ENCODE results near the gene DAAM2.

DNA sequence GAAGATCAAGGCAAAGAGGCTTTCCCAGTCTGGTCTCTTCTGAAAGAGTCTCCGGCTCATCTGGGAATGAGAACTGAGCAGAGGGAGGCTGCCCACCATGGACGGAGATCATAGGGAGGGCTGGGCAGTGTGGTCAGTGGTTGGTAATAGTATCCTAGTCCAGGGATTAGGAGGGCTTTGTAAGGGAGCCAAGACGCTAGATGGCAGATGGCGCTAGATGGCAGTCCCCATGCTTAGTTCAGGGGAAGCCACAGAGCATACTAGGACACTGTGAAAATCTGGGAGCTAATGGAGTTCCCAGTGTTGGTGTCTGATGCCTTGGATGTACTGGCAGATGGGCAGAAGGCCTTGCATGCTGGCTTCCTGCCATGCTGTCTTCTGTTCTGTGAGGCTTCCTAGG is 21.7 kb upstream of the DAAM2 start:
- TF ChIP-seq, protein P1, sequence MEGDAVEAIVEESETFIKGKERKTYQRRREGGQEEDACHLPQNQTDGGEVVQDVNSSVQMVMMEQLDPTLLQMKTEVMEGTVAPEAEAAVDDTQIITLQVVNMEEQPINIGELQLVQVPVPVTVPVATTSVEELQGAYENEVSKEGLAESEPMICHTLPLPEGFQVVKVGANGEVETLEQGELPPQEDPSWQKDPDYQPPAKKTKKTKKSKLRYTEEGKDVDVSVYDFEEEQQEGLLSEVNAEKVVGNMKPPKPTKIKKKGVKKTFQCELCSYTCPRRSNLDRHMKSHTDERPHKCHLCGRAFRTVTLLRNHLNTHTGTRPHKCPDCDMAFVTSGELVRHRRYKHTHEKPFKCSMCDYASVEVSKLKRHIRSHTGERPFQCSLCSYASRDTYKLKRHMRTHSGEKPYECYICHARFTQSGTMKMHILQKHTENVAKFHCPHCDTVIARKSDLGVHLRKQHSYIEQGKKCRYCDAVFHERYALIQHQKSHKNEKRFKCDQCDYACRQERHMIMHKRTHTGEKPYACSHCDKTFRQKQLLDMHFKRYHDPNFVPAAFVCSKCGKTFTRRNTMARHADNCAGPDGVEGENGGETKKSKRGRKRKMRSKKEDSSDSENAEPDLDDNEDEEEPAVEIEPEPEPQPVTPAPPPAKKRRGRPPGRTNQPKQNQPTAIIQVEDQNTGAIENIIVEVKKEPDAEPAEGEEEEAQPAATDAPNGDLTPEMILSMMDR (IDR thresholded peaks at IDR 0.05 in 4 of 5, conservative IDR thresholded peaks at IDR 0.05 in 1 of 5), result no peak
- TF ChIP-seq POLR2A (IDR thresholded peaks at IDR 0.05), result no peak

All from gastrocnemius medialis (tissue), 4 donors.